Measurements from ENCODE around the gene SCYGR1.
"Not testable (repeated sequence)": the region's sequence is repeated elsewhere in the genome, so short reads cannot be mapped to it uniquely, and the experiment has no call there.

SCYGR1 gene

GRCh38 chr2:227402959-227403358 is 15.2 kb upstream of the SCYGR1 start:
- peak; percentile 52 for DNase-seq (ENCODE audit: low read depth)

DNA sequence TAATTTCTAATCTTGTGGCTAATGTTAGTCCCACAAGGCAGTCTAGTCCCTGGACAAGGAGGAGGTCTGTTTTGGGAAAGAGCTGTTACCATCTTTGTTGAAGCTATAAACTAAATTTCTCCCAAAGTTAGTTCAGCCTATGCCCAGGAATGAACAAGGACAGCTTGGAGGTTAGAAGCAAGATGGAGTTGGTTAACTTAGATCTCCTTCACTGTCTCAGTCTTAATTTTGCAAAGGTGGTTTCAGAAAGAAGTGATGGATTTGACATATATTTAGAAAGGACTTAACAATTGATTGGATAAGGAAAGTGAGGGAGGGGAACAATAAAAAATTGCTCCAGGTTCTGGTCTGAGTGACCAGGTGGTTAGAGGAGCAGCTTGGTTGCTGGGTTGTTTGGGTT is 14.6 kb upstream of the SCYGR1 start:
- no peak for DNase-seq (ENCODE audit: low read depth)

- no peak for DNase-seq (ENCODE audit: low read depth)
Observed at GRCh38 chr2:227401550-227401949, 13.8 kb upstream of the SCYGR1 start.

- no peak for DNase-seq (ENCODE audit: low read depth)
Observed at GRCh38 chr2:227398684-227399670, 11.2 kb upstream of the SCYGR1 start.

- no peak for DNase-seq (ENCODE audit: low read depth)
Observed at GRCh38 chr2:227397562-227397961, 9.8 kb upstream of the SCYGR1 start.

DNA sequence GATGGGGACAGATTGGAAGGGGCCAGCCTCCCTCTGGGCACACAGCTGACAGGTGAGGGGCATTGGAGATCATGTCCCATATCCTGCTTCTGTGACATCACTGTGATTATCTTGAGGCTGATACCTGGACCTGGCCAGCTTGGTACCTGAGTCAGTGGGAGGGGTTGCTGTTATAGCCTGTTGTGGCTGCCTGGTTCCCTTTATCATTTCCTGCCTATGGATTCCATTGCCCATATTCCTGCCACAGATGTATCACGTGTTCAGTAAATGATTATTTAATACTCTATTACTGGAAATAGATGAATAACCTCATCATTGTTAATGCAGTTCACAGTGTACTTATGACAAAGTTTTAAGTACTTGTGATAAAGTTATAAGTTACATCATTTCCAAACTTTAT is 7.8 kb upstream of the SCYGR1 start:
- peak; percentile 24 for DNase-seq (ENCODE audit: low read depth)

DNA sequence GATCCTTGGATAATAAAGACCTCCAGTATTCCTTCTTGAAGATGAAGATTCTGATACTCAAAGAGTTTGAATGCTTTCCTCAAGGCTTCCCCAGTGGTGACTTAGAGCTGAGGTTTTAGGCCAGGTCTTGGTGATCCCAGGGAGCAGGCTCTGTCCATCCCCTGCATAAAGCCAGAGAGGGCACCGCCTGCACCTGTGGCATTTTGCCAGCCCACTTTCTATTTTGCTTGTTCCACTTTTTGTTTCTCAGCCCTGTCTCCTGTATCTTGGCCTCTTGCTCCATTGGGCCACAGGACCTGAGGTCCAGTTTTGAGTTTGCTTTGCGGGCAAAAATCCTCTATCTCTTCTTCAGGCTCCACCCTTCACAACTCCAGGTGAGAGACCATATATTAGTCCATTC is 6.7 kb upstream of the SCYGR1 start:
- no peak for DNase-seq (ENCODE audit: low read depth)

DNA sequence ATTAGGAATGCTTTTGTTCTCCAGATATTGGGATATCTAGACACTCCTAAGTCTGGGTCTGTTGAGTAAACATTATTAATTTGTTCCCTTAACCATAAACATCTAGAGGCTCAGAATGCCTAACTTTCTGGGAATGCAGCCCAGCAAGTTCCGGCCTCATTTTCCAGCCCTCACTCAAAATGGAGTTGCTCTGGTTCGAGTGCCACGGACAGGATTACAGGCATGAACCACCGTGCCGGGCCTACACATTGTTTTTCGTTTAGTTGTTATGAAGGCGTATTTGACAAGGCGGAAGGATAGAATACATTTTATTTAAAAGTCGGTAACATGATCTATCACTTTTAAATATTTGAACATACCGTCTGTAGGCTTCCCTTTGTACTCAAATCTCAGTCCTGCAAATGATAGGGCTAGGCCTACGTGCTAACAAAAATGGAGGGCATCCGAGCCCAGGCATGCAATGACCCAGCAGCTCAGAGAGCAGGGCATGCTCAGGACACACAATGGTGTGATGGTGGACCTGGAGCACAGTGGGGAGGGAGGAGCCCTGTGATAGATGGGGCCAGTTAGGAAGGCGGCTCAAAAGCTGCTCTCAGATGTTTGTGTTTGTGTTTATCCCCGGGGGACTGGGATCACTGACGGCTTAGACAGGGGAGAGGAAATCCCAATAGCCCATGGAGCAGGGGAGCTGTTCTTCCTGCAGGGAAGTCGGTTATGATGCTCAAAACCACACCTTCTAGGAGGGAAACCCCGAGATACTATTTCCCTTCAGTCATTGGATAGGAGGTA is 2.9 kb upstream of the SCYGR1 start:
- DNase-seq (ENCODE audit: low read depth): no peak

GRCh38 chr2:227389661-227390060 is 1.9 kb upstream of the SCYGR1 start:
- no peak for DNase-seq (ENCODE audit: low read depth)

GRCh38 chr2:227389231-227389630 is 1.5 kb upstream of the SCYGR1 start:
- DNase-seq (ENCODE audit: low read depth): no peak

DNA sequence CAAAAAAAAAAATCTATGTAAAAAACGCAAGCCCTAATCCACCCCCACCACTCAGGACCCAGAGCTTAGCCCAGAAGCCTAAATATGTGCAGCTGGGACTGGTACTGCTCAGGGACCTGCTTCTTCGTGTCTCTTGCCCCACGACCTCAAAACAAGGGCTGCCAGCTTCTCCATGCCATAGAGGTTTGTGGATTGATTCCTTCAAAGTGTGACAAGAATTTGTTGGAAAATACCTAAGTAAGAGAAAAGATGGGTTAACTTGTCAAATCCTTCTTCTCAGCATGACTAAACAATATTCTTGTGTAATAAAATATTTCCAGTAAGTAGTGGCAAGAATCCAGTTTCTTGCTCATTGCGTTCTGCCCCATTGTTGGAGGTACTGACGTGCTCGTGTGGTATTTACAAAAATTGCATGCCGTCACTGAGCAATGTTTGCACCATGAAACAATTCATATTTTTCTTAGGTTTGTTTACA is 825 bp upstream of the SCYGR1 start:
- DNase-seq (ENCODE audit: low read depth): peak; percentile 94

DNA sequence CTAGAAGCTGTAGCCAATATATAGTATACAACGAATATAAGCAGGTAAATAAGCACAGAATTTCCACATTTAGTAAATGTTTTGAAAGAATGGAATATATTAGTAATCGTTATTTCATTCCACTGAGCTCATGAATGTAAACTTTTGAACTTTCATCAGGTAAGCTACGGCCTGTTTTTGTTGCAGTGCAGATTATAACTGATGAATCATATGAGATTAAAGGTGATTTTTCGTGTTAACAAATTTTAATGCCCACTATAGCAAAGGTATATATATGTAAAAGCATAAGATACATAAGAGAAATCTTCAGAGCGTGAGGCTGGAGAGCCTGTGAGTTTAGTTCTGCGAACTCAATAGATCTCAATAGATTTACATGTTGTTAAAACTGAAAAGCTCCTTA is 1.1 kb downstream of the SCYGR1 start:
- no peak for DNase-seq (ENCODE audit: low read depth)

GRCh38 chr2:227383686-227384085 is 4.1 kb downstream of the SCYGR1 start:
- DNase-seq (ENCODE audit: low read depth): no peak

GRCh38 chr2:227382241-227382835 is 5.4 kb downstream of the SCYGR1 start:
- not testable (repeated sequence) for DNase-seq (ENCODE audit: low read depth)

DNA sequence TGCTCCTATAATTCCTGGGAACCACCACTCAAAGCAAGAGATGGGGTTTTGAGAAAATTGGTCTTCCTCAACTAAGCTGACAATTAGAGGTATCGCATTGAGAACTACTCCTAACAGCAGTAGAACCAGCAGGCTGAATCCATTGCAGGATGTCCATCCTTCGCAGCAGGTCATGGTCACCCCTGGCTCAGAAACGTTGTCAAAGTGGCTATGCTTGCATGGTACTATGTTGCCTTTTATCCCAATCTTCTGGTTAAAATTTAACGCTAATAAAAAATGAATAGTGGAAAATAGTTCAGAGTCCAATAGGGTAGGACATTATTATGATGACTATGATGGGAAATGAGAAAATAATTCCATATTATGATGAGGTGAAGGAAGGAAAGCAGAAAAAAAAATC is 8.7 kb downstream of the SCYGR1 start, which contains the start of gene TM4SF20:
Gene TM4SF20 (minus strand): TSS at position 212 of the 400 bp plus-strand sequence. CDS start 38 bp downstream, at position 174.
- DNase-seq (ENCODE audit: low read depth): no peak

DNA sequence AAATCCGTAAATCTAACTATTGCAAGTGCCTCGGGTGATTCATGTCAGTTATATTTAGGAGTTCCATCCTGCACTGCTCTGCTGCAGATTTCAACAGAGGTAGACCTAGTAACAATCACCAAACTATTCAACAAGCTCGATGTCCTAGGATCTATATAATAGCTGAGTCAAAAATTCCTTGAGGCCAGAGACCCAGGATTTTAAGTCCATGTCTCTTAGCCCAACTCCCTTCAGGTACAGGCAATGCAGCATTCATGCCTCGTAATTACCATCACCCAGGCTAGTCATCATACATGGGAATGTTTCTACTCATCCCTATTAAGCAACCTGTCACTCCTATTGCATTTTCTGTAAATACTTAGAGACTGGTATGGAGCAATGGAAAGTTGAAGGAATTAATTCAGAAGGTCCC is 9.4 kb downstream of the SCYGR1 start:
- peak; percentile 45 for DNase-seq (ENCODE audit: low read depth)

- DNase-seq (ENCODE audit: low read depth): peak; percentile 36
Observed at GRCh38 chr2:227377467-227378351, 10.0 kb downstream of the SCYGR1 start.

DNA sequence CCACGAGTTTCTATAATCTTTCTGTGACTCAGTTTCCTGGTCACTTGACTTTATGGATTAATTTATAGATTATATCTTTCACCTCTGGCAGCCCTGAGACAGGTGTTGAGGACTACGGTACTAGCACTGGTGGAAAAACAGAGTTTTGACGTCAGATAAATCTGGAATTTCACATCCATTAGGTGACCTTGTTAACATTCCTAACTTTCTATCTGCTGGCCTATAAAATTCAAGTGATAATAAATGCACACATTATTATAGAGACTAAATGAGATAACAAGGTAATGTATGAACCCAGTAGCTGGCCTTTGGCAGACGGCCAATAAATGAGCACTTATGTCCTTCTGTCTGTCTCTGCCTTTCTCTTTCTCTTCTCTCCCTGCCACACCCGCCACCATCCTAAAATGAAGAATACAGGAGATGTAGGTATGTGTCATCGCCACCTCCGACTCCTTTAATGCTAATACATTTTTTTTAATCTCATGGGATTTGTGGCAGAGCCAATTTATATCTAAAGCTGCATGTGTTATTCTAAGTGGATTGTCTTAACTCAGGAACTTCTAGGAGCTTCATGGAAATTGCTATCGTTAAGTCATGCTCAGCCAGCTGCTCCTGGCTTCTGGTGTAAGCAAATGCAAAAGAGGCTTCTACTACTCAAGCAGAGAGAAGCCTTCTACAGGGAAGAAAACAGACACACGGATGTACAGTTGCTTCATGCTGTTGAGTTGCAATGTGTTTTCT is 10.9 kb downstream of the SCYGR1 start:
- DNase-seq (ENCODE audit: low read depth): no peak

- DNase-seq (ENCODE audit: low read depth): no peak
Observed at GRCh38 chr2:227374158-227374557, 13.6 kb downstream of the SCYGR1 start.

GRCh38 chr2:227373389-227373788 is 14.4 kb downstream of the SCYGR1 start:
- DNase-seq (ENCODE audit: low read depth): no peak
